Gastroesophageal sphincter (tissue), 4 donors: ENCODE data around the gene SMS. TPM values are rescaled to one million over a fixed set of nuclear protein-coding genes. Genes with fewer than 3 reads are reported as not detected.

Experiments used
- ATAC-seq: fragments of 150-250 bp; one replicate; pipeline ENCODE4 v1.9.1; 2016; ENCODE audit warnings: mild to moderate bottlenecking, moderate library complexity
- H3K27ac ChIP-seq, 4 donors: fragments of 200-600 bp; sonication (generic) in 3 of 4; 1 replicate in 3 of 4; 2 replicates in 1 of 4; pipeline ENCODE4 v1.5.1; 2016 to 2019
- H3K27me3 ChIP-seq: fragments of 200-600 bp; sonication (generic); one replicate; pipeline ENCODE4 v1.5.1; 2019
- H3K36me3 ChIP-seq, 2 donors: fragments of 200-600 bp; sonication (generic); one replicate each; pipeline ENCODE4 v1.5.1; 2019; ENCODE audit warnings: control low read depth in 1 of 2
- H3K4me1 ChIP-seq, 3 donors: fragments of 200-600 bp; sonication (generic); 1 replicate in 2 of 3; 2 replicates in 1 of 3; pipeline ENCODE4 v1.5.1; 2016 to 2019; ENCODE audit warnings: control low read depth in 2 of 3
- H3K4me3 ChIP-seq, 2 donors: fragments of 200-600 bp; sonication (generic); one replicate each; pipeline ENCODE4 v1.5.1; 2019; ENCODE audit warnings: mild to moderate bottlenecking in 1 of 2, moderate library complexity in 1 of 2
- H3K9me3 ChIP-seq, 3 donors: fragments of 200-600 bp; sonication (generic); one replicate each; pipeline ENCODE4 v1.5.1; 2017 to 2019; ENCODE audit warnings: control low read depth in 2 of 3
- CTCF ChIP-seq, 4 experiments: fragments of 200-600 bp in 2 of 4; fragments of 450-650 bp in 2 of 4; sonication (generic) in 1 of 4; IDR thresholded peaks; one replicate each; pipeline ENCODE4 v1.5.1; 2017 to 2019; ENCODE audit warnings: antibody characterized with exemption in 4 of 4, mild to moderate bottlenecking in 2 of 4, moderate library complexity in 2 of 4
- EP300 ChIP-seq: sonication (generic); formaldehyde crosslinking; IDR thresholded peaks from one replicate; pipeline ENCODE4 v1.6.1; 2017; ENCODE audit warnings: antibody characterized with exemption, mild to moderate bottlenecking
- POLR2A ChIP-seq, 2 donors: fragments of 450-650 bp; IDR thresholded peaks; one replicate each; pipeline ENCODE4 v1.6.1; 2017; ENCODE audit warnings: antibody characterized with exemption in 2 of 2, mild to moderate bottlenecking in 2 of 2, moderate library complexity in 1 of 2
- POLR2AphosphoS5 ChIP-seq: sonication (generic); formaldehyde crosslinking; IDR thresholded peaks from one replicate; pipeline ENCODE4 v1.6.1; 2017; ENCODE audit warnings: antibody characterized with exemption
- WGBS, 2 donors: methylation state at CpG; one replicate each; pipeline ENCODE4 v1.1.5; 2018; ENCODE audit warnings: low coverage in 1 of 2; 5-methylcytosine and 5-hydroxymethylcytosine counted together
- total RNA-seq, 4 donors: library from RNA; depleted of rRNA; stranded (reverse); fragments of >200 nt; gene quantifications; one replicate each; pipeline ENCODE4 v1.1.0, GENCODE V29; 2016

The SMS gene
- total RNA-seq, 4 donors from 2014 or later, result 77.7 to 85.5 (median 83.6) TPM

GRCh38 chrX:21990832-21991231, 50.3 kb downstream of the SMS start:
- Histone ChIP-seq H3K9me3 (no peaks in the 10 kb centered on the region), H3K4me3 (no peak overlapping the region), H3K27me3 (no peaks in the 10 kb centered on the region), H3K36me3 (peaks cover 0 to 29% of the 10 kb centered on the region in 2 donors), H3K27ac (no peak overlapping the region), H3K4me1 (no peaks in the 10 kb centered on the region)
- no peak for ATAC-seq
- no peak for TF ChIP-seq POLR2A (IDR thresholded peaks at IDR 0.05)
- no peak for TF ChIP-seq CTCF (IDR thresholded peaks at IDR 0.05)
- no peak for TF ChIP-seq POLR2AphosphoS5
- TF ChIP-seq EP300, result no peak
- 70 to 90% methylated on average over 2 to 8 of the region's 8 CpGs for WGBS, 2 donors

DNA sequence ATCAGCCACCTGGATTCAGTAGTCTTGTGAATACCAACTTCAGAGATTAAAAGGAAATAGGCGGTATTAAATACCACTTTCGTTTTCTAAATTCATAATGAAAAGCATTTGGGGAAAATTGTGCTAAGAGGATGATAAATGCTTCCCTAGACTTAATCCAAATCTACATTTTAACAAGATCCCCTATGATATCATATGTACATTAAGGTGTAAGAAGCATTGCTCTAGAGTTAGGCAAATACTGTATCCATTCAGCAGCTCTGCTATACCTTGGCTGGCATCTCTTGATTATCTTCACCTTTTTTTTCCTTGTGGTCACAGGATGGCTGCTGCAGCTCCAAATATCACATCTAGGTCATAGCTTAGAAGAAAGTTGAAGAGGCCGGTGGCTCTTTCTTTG, 51.0 kb downstream of the SMS start:
- Histone ChIP-seq H3K4me1 (no peaks in the 10 kb centered on the region), H3K27ac (no peak overlapping the region), H3K4me3 (no peak overlapping the region), H3K36me3 (peaks cover 0 to 29% of the 10 kb centered on the region in 2 donors), H3K9me3 (no peaks in the 10 kb centered on the region), H3K27me3 (no peaks in the 10 kb centered on the region)
- TF ChIP-seq POLR2AphosphoS5, result no peak
- TF ChIP-seq POLR2A (IDR thresholded peaks at IDR 0.05), result no peak
- no peak for TF ChIP-seq CTCF (IDR thresholded peaks at IDR 0.05)
- no peak for TF ChIP-seq EP300
- WGBS, 2 donors, result 100% methylated on average over 2 of the region's 3 CpGs
- no peak for ATAC-seq

- Histone ChIP-seq H3K4me1 (no peaks in the 10 kb centered on the region), H3K36me3 (peaks cover 0 to 29% of the 10 kb centered on the region in 2 donors), H3K4me3 (no peak overlapping the region), H3K27ac (no peak overlapping the region), H3K27me3 (no peaks in the 10 kb centered on the region), H3K9me3 (no peaks in the 10 kb centered on the region)
- TF ChIP-seq POLR2AphosphoS5, result no peak
- TF ChIP-seq CTCF (IDR thresholded peaks at IDR 0.05), result no peak
- TF ChIP-seq EP300, result no peak
- no peak for TF ChIP-seq POLR2A (IDR thresholded peaks at IDR 0.05)
- peak; percentile 61 for ATAC-seq
- 55 to 91% methylated on average over 4 to 6 of the region's 8 CpGs for WGBS, 2 donors
These were observed 52.8 kb downstream of the SMS start for GRCh38 chrX:21993265-21993664.

GRCh38 chrX:21996872-21997455, 56.5 kb downstream of the SMS start:
- no peaks in the 10 kb centered on the region for H3K27me3 ChIP-seq
- ATAC-seq, result peak; percentile 71
- peak; percentile 12 for TF ChIP-seq POLR2AphosphoS5
- TF ChIP-seq CTCF (IDR thresholded peaks at IDR 0.05), result no peak
- no peak for TF ChIP-seq POLR2A (IDR thresholded peaks at IDR 0.05)
- TF ChIP-seq EP300, result no peak
- H3K4me1 ChIP-seq, result no peaks in the 10 kb centered on the region
- no peaks in the 10 kb centered on the region for H3K9me3 ChIP-seq
- H3K27ac ChIP-seq, result no peak overlapping the region
- H3K36me3 ChIP-seq, result peaks cover 0 to 13% of the 10 kb centered on the region in 2 donors
- no peak overlapping the region for H3K4me3 ChIP-seq
- WGBS, 2 donors, result 67 to 76% methylated on average over 7 to 8 of the region's 10 CpGs

- no peak overlapping the region for H3K27ac ChIP-seq
- TF ChIP-seq EP300 (no peak), POLR2A (IDR thresholded peaks at IDR 0.05) (no peak), POLR2AphosphoS5 (no peak), CTCF (IDR thresholded peaks at IDR 0.05) (no peak)
These were observed 57.5 kb downstream of the SMS start for GRCh38 chrX:21998037-21998436.

More at GRCh38 chrX:21998037-21998436, 57.5 kb downstream of the SMS start:
- H3K4me3 ChIP-seq, result no peak overlapping the region
- no peaks in the 10 kb centered on the region for H3K27me3 ChIP-seq
- H3K9me3 ChIP-seq, result no peaks in the 10 kb centered on the region
- WGBS, 2 donors, result 69 to 74% methylated on average over 4 of the region's 4 CpGs
- H3K36me3 ChIP-seq, result peaks cover 0 to 7% of the 10 kb centered on the region in 2 donors
- no peak for ATAC-seq
- H3K4me1 ChIP-seq, result no peaks in the 10 kb centered on the region
